Activated B cell treated with CpG ODN at 0.5 μM for 24 hours (primary cell): ENCODE results near the gene MYH6. TPM values are rescaled to one million over a fixed set of nuclear protein-coding genes. Genes with fewer than 3 reads are reported as not detected.
"Not testable (repeated sequence)": the region's sequence is repeated elsewhere in the genome, so short reads cannot be mapped to it uniquely, and the experiment has no call there.

ENCODE experiments used
- ATAC-seq: fragments of 200-7000 bp; cut with Tn5 transposase; one replicate; pipeline ENCODE4 v1.10.0; 2021; ENCODE audit warnings: low read depth, mild to moderate bottlenecking, moderate library complexity
- CTCF ChIA-PET: fragments of 350-600 bp; sonication (Branson Sonifier 250); formaldehyde crosslinking; loops from one replicate; lab custom pipeline; 2021; ENCODE audit warnings: antibody characterized with exemption; lab: Charles Lee
- POLR2A ChIA-PET: fragments of 350-600 bp; sonication (Branson Sonifier 250); formaldehyde crosslinking; loops from one replicate; lab custom pipeline; 2021; ENCODE audit warnings: antibody characterized with exemption; lab: Charles Lee
- DNase-seq: peaks from one replicate; pipeline ENCODE4 v3.0.0; 2022
- H3K27ac Mint-ChIP-seq: one replicate; pipeline ENCODE4 v1.8.0; 2020; ENCODE audit warnings: mixed read lengths
- H3K27me3 Mint-ChIP-seq: one replicate; pipeline ENCODE4 v1.8.0; 2021; ENCODE audit warnings: mixed read lengths
- H3K36me3 Mint-ChIP-seq: one replicate; pipeline ENCODE4 v1.8.0; 2021; ENCODE audit warnings: low read depth, mixed read lengths
- H3K4me1 Mint-ChIP-seq: one replicate; pipeline ENCODE4 v1.8.0; 2021; ENCODE audit warnings: mixed read lengths
- H3K4me3 Mint-ChIP-seq: one replicate; pipeline ENCODE4 v1.8.0; 2020; ENCODE audit warnings: mild to moderate bottlenecking, mixed read lengths
- H3K9me3 Mint-ChIP-seq: one replicate; pipeline ENCODE4 v1.8.0; 2020; ENCODE audit warnings: mixed read lengths
- CTCF ChIP-seq: fragments of 200-600 bp; IDR thresholded peaks from one replicate; pipeline ENCODE4 v1.8.0; 2022; ENCODE audit warnings: antibody characterized with exemption, mild to moderate bottlenecking
- intact Hi-C: fragments of 100-400 bp; cut with micrococcal nuclease; formaldehyde crosslinking; loops from one replicate; pipeline ENCODE4 v1.15.1; 2024
- total RNA-seq: library from RNA; stranded (reverse); gene quantifications from 2 replicates; pipeline ENCODE4 v1.2.3, GENCODE V29; 2022

The MYH6 gene
- total RNA-seq, 1 donor from 2014 or later = not detected

- TF ChIP-seq CTCF = no peak
- Mint-ChIP-seq H3K27me3 (peaks cover 31% of the 10 kb centered on the region), H3K27ac (no peak overlapping the region), H3K36me3 (no peaks in the 10 kb centered on the region), H3K4me1 (no peaks in the 10 kb centered on the region), H3K9me3 (no peaks in the 10 kb centered on the region), H3K4me3 (no peak overlapping the region)
- intact Hi-C loops = no loop called here
- CTCF ChIA-PET = interaction anchor here (1.5 kb wide), 1 partner anchor 9 kb away, joined by 7 read pairs; no protein-coding TSS in a partner anchor
- POLR2A ChIA-PET = no interaction called here
- no peak for ATAC-seq
- no peak for DNase-seq
Measured at GRCh38 chr14:23389396-23389795, 18.7 kb downstream of the MYH6 start.

GRCh38 chr14:23388996-23389395, 19.1 kb downstream of the MYH6 start:
- no peak overlapping the region for H3K27ac Mint-ChIP-seq
- ATAC-seq (no peak), DNase-seq (no peak)
- no peaks in the 10 kb centered on the region for H3K9me3 Mint-ChIP-seq
- no peaks in the 10 kb centered on the region for H3K4me1 Mint-ChIP-seq
- no peak for TF ChIP-seq CTCF
- H3K27me3 Mint-ChIP-seq = peaks cover 30% of the 10 kb centered on the region
- intact Hi-C loops = no loop called here
- H3K4me3 Mint-ChIP-seq = no peak overlapping the region
- H3K36me3 Mint-ChIP-seq = no peaks in the 10 kb centered on the region
- CTCF ChIA-PET = interaction anchor here (1.5 kb wide), 1 partner anchor 9 kb away, joined by 7 read pairs; no protein-coding TSS in a partner anchor
- POLR2A ChIA-PET = no interaction called here

GRCh38 chr14:23387916-23388882, 19.9 kb downstream of the MYH6 start:
- Mint-ChIP-seq H3K27me3 (peaks cover 30% of the 10 kb centered on the region), H3K4me3 (no peak overlapping the region), H3K27ac (no peak overlapping the region), H3K9me3 (no peaks in the 10 kb centered on the region), H3K4me1 (no peaks in the 10 kb centered on the region), H3K36me3 (no peaks in the 10 kb centered on the region)
- DNase-seq = no peak
- no peak for TF ChIP-seq CTCF
- CTCF ChIA-PET = interaction anchor here (1.5 kb wide), 1 partner anchor 8 kb away, joined by 7 read pairs; no protein-coding TSS in a partner anchor
- no peak for ATAC-seq
- intact Hi-C loops = no loop called here
- POLR2A ChIA-PET = no interaction called here

- POLR2A ChIA-PET = interaction anchor here (0.6 kb wide), 1 partner anchor 327 kb away, joined by 4 read pairs; no protein-coding TSS in a partner anchor
- CTCF ChIA-PET = no interaction called here
- Mint-ChIP-seq H3K9me3 (no peaks in the 10 kb centered on the region), H3K36me3 (no peaks in the 10 kb centered on the region), H3K27me3 (peaks cover 34% of the 10 kb centered on the region), H3K27ac (no peak overlapping the region), H3K4me1 (no peaks in the 10 kb centered on the region), H3K4me3 (no peak overlapping the region)
- no peak for DNase-seq
- intact Hi-C loops = no loop called here
- no peak for ATAC-seq
- TF ChIP-seq CTCF = no peak
Measured at GRCh38 chr14:23386999-23387398, 21.1 kb downstream of the MYH6 start.

GRCh38 chr14:23386266-23386657, 21.8 kb downstream of the MYH6 start:
- H3K36me3 Mint-ChIP-seq, ATAC-seq, POLR2A ChIA-PET, CTCF ChIA-PET, intact Hi-C loops, H3K4me3 Mint-ChIP-seq, H3K27ac Mint-ChIP-seq, H3K9me3 Mint-ChIP-seq, DNase-seq, H3K4me1 Mint-ChIP-seq: not testable (repeated sequence)
- H3K27me3 Mint-ChIP-seq = peaks cover 38% of the 10 kb centered on the region
